WTC11 (cell line): ENCODE data around the gene FBN2. TPM values are rescaled to one million over a fixed set of nuclear protein-coding genes. Genes with fewer than 3 reads are reported as not detected.

Source experiments
- ATAC-seq: fragments of 200-7000 bp; cut with Tn5 transposase; 2 replicates; pipeline ENCODE4 v1.10.0; 2021; ENCODE audit warnings: mild to moderate bottlenecking, moderate library complexity
- CTCF ChIA-PET: fragments of 300-600 bp; sonication (Branson Sonifier 250); formaldehyde crosslinking; loops from one replicate; lab custom pipeline; 2021; ENCODE audit warnings: antibody characterized with exemption; lab: Charles Lee
- POLR2A ChIA-PET: fragments of 350-600 bp; sonication (Branson Sonifier 250); formaldehyde crosslinking; loops from one replicate; lab custom pipeline; 2021; ENCODE audit warnings: antibody characterized with exemption; lab: Charles Lee
- DNase-seq: peaks from one replicate; pipeline ENCODE4 v3.0.0; 2021; ENCODE audit warnings: low spot score
- H3K27ac Mint-ChIP-seq: 2 replicates; pipeline ENCODE4 v1.8.0; 2021; ENCODE audit warnings: mixed read lengths
- H3K27me3 Mint-ChIP-seq: 2 replicates; pipeline ENCODE4 v1.8.0; 2021; ENCODE audit warnings: low read depth, mild to moderate bottlenecking, moderate library complexity, mixed read lengths
- H3K36me3 Mint-ChIP-seq: 2 replicates; pipeline ENCODE4 v1.8.0; 2021; ENCODE audit warnings: mixed read lengths
- H3K4me1 Mint-ChIP-seq: 2 replicates; pipeline ENCODE4 v1.8.0; 2022; ENCODE audit warnings: mixed read lengths
- H3K4me3 Mint-ChIP-seq: 2 replicates; pipeline ENCODE4 v1.8.0; 2021; ENCODE audit warnings: mild to moderate bottlenecking, moderate library complexity, mixed read lengths
- H3K9me3 Mint-ChIP-seq: 2 replicates; pipeline ENCODE4 v1.8.0; 2021; ENCODE audit warnings: mixed read lengths
- ATF2 ChIP-seq: sonication (generic); formaldehyde crosslinking; IDR thresholded peaks from 2 replicates; pipeline ENCODE4 v1.8.1; 2022; ENCODE audit warnings: low read depth, missing genetic modification reagents, borderline replicate concordance
- ATF3 ChIP-seq: sonication (generic); formaldehyde crosslinking; conservative IDR thresholded peaks from 2 replicates; pipeline ENCODE4 v1.8.1; 2022; ENCODE audit warnings: mild to moderate bottlenecking, missing genetic modification reagents
- ATF6 ChIP-seq: sonication (generic); formaldehyde crosslinking; IDR thresholded peaks from 2 replicates; pipeline ENCODE4 v1.8.1; 2023; ENCODE audit warnings: mild to moderate bottlenecking, missing genetic modification reagents
- E2F4 ChIP-seq: sonication (generic); formaldehyde crosslinking; IDR thresholded peaks from 2 replicates; pipeline ENCODE4 v1.8.1; 2022; ENCODE audit warnings: low read depth, mild to moderate bottlenecking, moderate library complexity, missing genetic modification reagents, borderline replicate concordance
- ESRRA ChIP-seq: sonication (generic); formaldehyde crosslinking; IDR thresholded peaks from 2 replicates; pipeline ENCODE4 v1.8.1; 2022; ENCODE audit warnings: mild to moderate bottlenecking, missing genetic modification reagents, borderline replicate concordance
- FOXJ3 ChIP-seq: sonication (generic); formaldehyde crosslinking; IDR thresholded peaks from 2 replicates; pipeline ENCODE4 v1.9.0; 2021; ENCODE audit warnings: missing genetic modification reagents, mild to moderate bottlenecking, borderline replicate concordance
- FOXK1 ChIP-seq: sonication (generic); formaldehyde crosslinking; IDR thresholded peaks from 2 replicates; pipeline ENCODE4 v1.8.0; 2022; ENCODE audit warnings: mild to moderate bottlenecking, moderate library complexity, missing genetic modification reagents
- GTF2I ChIP-seq: fragments of 250-450 bp; sonication (Bioruptor Pico); conservative IDR thresholded peaks from 2 replicates; pipeline ENCODE4 v1.4.0; 2021; ENCODE audit warnings: mild to moderate bottlenecking
- JUN ChIP-seq: sonication (generic); formaldehyde crosslinking; IDR thresholded peaks from 2 replicates; pipeline ENCODE4 v1.8.0; 2023; ENCODE audit warnings: mild to moderate bottlenecking, missing genetic modification reagents
- MYBL2 ChIP-seq: sonication (generic); formaldehyde crosslinking; IDR thresholded peaks from 2 replicates; pipeline ENCODE4 v1.8.1; 2023; ENCODE audit warnings: mild to moderate bottlenecking, moderate library complexity, missing genetic modification reagents
- NFE2L1 ChIP-seq: sonication (generic); formaldehyde crosslinking; IDR thresholded peaks from 2 replicates; pipeline ENCODE4 v1.8.1; 2023; ENCODE audit warnings: missing genetic modification reagents
- NFYB ChIP-seq: sonication (generic); formaldehyde crosslinking; conservative IDR thresholded peaks from 2 replicates; pipeline ENCODE4 v1.8.0; 2022; ENCODE audit warnings: low read depth, missing genetic modification reagents
- OVOL2 ChIP-seq: fragments of 250-450 bp; sonication (Bioruptor Pico); IDR thresholded peaks from 2 replicates; pipeline ENCODE4 v1.9.0; 2021; ENCODE audit warnings: mild to moderate bottlenecking, borderline replicate concordance
- SMAD3 ChIP-seq: sonication (generic); formaldehyde crosslinking; IDR thresholded peaks from 2 replicates; pipeline ENCODE4 v1.8.0; 2022; ENCODE audit warnings: missing genetic modification reagents, mild to moderate bottlenecking, borderline replicate concordance
- SMAD4 ChIP-seq: sonication (generic); formaldehyde crosslinking; IDR thresholded peaks from 2 replicates; pipeline ENCODE4 v1.8.0; 2022; ENCODE audit warnings: mild to moderate bottlenecking, missing genetic modification reagents
- SOX15 ChIP-seq: fragments of 250-450 bp; sonication (Bioruptor Pico); IDR thresholded peaks from 2 replicates; pipeline ENCODE4 v1.9.0; 2021; ENCODE audit warnings: mild to moderate bottlenecking
- TCF7 ChIP-seq: sonication (generic); formaldehyde crosslinking; IDR thresholded peaks from 2 replicates; pipeline ENCODE4 v1.8.0; 2022; ENCODE audit warnings: mild to moderate bottlenecking, low read depth, missing genetic modification reagents, moderate library complexity
- ZNF512 ChIP-seq: sonication (generic); formaldehyde crosslinking; IDR thresholded peaks from 2 replicates; pipeline ENCODE4 v1.8.1; 2022; ENCODE audit warnings: missing genetic modification reagents, borderline replicate concordance
- total RNA-seq: library from RNA; stranded (reverse); gene quantifications from 3 replicates; pipeline ENCODE4 v1.2.3, GENCODE V29; 2021
- TF ChIP-seq, protein P1 (sequence below): sonication (generic); formaldehyde crosslinking; IDR thresholded peaks from 2 replicates; pipeline ENCODE4 v1.8.1; 2022; ENCODE audit warnings: mild to moderate bottlenecking, missing genetic modification reagents, moderate library complexity, borderline replicate concordance
- TF ChIP-seq, protein P2 (sequence below): fragments of 250-450 bp; sonication (Bioruptor Pico); IDR thresholded peaks from 2 replicates; pipeline ENCODE4 v1.9.0; 2021; ENCODE audit warnings: mild to moderate bottlenecking, borderline replicate concordance
- TF ChIP-seq, protein P3 (sequence below): fragments of 250-450 bp; sonication (Bioruptor Pico); IDR thresholded peaks from 2 replicates; pipeline ENCODE4 v1.9.0; 2021; ENCODE audit warnings: mild to moderate bottlenecking
- TF ChIP-seq, protein P4 (sequence below): fragments of 250-450 bp; sonication (Bioruptor Pico); IDR thresholded peaks from 2 replicates; pipeline ENCODE4 v2.1.2; 2022; ENCODE audit warnings: mild to moderate bottlenecking, moderate library complexity

The FBN2 gene
- total RNA-seq, 1 experiment from 2014 or later = 56.7 TPM

DNA sequence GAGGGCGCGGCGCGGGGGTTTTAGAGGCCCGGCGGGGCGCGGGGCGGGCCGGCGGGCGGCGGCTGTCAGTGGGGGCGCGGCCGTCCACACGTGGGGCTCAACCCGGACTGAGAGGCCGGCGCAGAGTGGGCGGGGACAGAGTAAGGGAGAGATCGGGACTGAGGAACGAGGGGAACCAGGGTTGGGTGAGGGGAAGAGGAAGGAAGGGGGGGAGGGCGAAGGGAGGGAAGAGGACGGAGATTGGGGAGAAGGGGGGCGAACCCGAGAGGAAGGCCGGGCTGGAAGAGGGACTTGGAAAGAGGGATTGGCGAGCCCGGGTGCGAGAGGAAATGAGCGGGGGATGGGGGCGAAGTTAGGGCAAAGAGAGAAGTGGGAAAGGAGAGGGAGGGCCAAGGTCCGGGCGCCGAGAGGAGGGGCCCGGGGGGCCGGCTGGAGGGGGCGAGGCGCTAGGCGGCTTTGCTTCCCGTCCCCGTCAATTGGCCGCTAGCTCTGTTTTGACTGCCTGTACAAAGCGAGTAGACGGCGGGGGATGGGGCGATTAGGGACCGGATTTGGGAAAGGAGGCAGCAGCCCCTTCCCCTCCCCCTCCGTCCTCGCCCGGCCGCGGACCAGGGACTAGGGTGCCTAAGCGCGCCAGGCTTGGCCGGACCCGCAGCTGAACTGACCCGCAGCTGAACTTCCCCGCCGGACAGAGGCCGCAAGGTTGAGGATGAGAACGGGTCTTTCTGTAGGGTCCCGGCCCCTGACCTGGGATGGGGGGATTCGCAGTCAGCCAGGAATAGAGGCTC, 399 bp upstream of the FBN2 start:
- peaks cover 50% of the 10 kb centered on the region for H3K27me3 Mint-ChIP-seq
- ATAC-seq (peak; percentile 71), DNase-seq (peak; percentile 84)
- H3K36me3 Mint-ChIP-seq = peaks cover 9% of the 10 kb centered on the region; the same call in 1 of the 2 replicates
- ChIA-PET CTCF (interaction anchor here (1.4 kb wide), 2 partner anchors 8 to 136 kb away, joined by 3 read pairs; no protein-coding TSS in a partner anchor), POLR2A (interaction anchor here (0.7 to 1.0 kb wide), 2 partner anchors 26 to 455 kb away, joined by 3 read pairs; no protein-coding TSS in a partner anchor)
- peak overlapping the region; percentile 74 for H3K4me3 Mint-ChIP-seq
- H3K9me3 Mint-ChIP-seq = peaks cover 5% of the 10 kb centered on the region
- H3K27ac Mint-ChIP-seq = no peak overlapping the region
- H3K4me1 Mint-ChIP-seq = peaks cover 19% of the 10 kb centered on the region
- no peak for TF ChIP-seq TCF7
- no peak for TF ChIP-seq ATF6 (CRISPR knock-in tag)
- TF ChIP-seq NFYB (CRISPR knock-in tag) = no peak
- no peak for TF ChIP-seq MYBL2 (CRISPR knock-in tag)
- TF ChIP-seq, protein P1, sequence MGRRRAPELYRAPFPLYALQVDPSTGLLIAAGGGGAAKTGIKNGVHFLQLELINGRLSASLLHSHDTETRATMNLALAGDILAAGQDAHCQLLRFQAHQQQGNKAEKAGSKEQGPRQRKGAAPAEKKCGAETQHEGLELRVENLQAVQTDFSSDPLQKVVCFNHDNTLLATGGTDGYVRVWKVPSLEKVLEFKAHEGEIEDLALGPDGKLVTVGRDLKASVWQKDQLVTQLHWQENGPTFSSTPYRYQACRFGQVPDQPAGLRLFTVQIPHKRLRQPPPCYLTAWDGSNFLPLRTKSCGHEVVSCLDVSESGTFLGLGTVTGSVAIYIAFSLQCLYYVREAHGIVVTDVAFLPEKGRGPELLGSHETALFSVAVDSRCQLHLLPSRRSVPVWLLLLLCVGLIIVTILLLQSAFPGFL = no peak
- peak; percentile 39; the same call in 1 of the 2 replicates for TF ChIP-seq FOXK1
- TF ChIP-seq, protein P2, sequence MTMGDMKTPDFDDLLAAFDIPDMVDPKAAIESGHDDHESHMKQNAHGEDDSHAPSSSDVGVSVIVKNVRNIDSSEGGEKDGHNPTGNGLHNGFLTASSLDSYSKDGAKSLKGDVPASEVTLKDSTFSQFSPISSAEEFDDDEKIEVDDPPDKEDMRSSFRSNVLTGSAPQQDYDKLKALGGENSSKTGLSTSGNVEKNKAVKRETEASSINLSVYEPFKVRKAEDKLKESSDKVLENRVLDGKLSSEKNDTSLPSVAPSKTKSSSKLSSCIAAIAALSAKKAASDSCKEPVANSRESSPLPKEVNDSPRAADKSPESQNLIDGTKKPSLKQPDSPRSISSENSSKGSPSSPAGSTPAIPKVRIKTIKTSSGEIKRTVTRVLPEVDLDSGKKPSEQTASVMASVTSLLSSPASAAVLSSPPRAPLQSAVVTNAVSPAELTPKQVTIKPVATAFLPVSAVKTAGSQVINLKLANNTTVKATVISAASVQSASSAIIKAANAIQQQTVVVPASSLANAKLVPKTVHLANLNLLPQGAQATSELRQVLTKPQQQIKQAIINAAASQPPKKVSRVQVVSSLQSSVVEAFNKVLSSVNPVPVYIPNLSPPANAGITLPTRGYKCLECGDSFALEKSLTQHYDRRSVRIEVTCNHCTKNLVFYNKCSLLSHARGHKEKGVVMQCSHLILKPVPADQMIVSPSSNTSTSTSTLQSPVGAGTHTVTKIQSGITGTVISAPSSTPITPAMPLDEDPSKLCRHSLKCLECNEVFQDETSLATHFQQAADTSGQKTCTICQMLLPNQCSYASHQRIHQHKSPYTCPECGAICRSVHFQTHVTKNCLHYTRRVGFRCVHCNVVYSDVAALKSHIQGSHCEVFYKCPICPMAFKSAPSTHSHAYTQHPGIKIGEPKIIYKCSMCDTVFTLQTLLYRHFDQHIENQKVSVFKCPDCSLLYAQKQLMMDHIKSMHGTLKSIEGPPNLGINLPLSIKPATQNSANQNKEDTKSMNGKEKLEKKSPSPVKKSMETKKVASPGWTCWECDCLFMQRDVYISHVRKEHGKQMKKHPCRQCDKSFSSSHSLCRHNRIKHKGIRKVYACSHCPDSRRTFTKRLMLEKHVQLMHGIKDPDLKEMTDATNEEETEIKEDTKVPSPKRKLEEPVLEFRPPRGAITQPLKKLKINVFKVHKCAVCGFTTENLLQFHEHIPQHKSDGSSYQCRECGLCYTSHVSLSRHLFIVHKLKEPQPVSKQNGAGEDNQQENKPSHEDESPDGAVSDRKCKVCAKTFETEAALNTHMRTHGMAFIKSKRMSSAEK (CRISPR knock-in tag) = no peak
- TF ChIP-seq OVOL2 (CRISPR knock-in tag) = no peak
- TF ChIP-seq, protein P3, sequence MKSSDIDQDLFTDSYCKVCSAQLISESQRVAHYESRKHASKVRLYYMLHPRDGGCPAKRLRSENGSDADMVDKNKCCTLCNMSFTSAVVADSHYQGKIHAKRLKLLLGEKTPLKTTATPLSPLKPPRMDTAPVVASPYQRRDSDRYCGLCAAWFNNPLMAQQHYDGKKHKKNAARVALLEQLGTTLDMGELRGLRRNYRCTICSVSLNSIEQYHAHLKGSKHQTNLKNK (CRISPR knock-in tag) = no peak
- TF ChIP-seq SMAD4 = 0 out of 2 replicates have a peak, but pooled peaks have one; percentile 73
- TF ChIP-seq FOXJ3 (CRISPR knock-in tag) = no peak
- no peak for TF ChIP-seq ATF3
- no peak for TF ChIP-seq ZNF512 (CRISPR knock-in tag)
- no peak for TF ChIP-seq JUN (CRISPR knock-in tag)
- TF ChIP-seq ESRRA (CRISPR knock-in tag) = no peak
- TF ChIP-seq E2F4 (CRISPR knock-in tag) = no peak
- TF ChIP-seq SMAD3 = no peak
- TF ChIP-seq SOX15 (CRISPR knock-in tag) = no peak
- TF ChIP-seq GTF2I = no peak
- TF ChIP-seq NFE2L1 = no peak
- TF ChIP-seq, protein P4, sequence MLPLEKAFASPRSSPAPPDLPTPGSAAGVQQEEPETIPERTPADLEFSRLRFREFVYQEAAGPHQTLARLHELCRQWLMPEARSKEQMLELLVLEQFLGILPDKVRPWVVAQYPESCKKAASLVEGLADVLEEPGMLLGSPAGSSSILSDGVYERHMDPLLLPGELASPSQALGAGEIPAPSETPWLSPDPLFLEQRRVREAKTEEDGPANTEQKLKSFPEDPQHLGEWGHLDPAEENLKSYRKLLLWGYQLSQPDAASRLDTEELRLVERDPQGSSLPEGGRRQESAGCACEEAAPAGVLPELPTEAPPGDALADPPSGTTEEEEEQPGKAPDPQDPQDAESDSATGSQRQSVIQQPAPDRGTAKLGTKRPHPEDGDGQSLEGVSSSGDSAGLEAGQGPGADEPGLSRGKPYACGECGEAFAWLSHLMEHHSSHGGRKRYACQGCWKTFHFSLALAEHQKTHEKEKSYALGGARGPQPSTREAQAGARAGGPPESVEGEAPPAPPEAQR (CRISPR knock-in tag) = no peak
- TF ChIP-seq ATF2 (CRISPR knock-in tag) = no peak
